ENCODE data around the gene SDHA. TPM values are rescaled to one million over a fixed set of nuclear protein-coding genes. Genes with fewer than 3 reads are reported as not detected.

Gene SDHA
- polyA plus RNA-seq, 3 donors = 55.0 to 98.0 (median 91.5) TPM

GRCh38 chr5:306011-306805, 88.1 kb downstream of the SDHA start:
- WGBS (ENCODE audit: insufficient coverage) = 98% methylated on average over 27 of the region's 28 CpGs
- no peak for DNase-seq
- peaks cover 70% of the 10 kb centered on the region for H4K20me1 ChIP-seq (ENCODE audit: insufficient read depth, low read length)
- Mint-ChIP-seq H3K4me3 (no peak overlapping the region), H3K27me3 (ENCODE audit: low read depth in 3 of 3) (no peaks in the 10 kb centered on the region), H3K4me1 (no peaks in the 10 kb centered on the region), H3K27ac (peak overlapping the region in 1 of 7 donors; percentile 23), H3K9me3 (no peaks in the 10 kb centered on the region), H3K36me3 (peaks cover 60 to 62% of the 10 kb centered on the region in 2 donors)
- H3K27ac ChIP-seq (ENCODE audit: low read depth in 1 of 2, low read length in 2 of 2) = no peak overlapping the region
- no peaks in the 10 kb centered on the region for H3K4me1 ChIP-seq (ENCODE audit: control insufficient read depth in 1 of 2, insufficient read depth in 2 of 2, low read length in 2 of 2)
- H3K4me2 ChIP-seq (replicated peaks; ENCODE audit: extremely low read depth, low read length, poor library complexity, severe bottlenecking) = no peak overlapping the region
- H3K79me2 ChIP-seq (ENCODE audit: insufficient read depth, low read length) = peaks cover 5% of the 10 kb centered on the region
- TF ChIP-seq CTCF (IDR thresholded peaks at IDR 0.05) = no peak
- H3K4me3 ChIP-seq (replicated peaks in 1 of 3; ENCODE audit: low read depth in 2 of 3, low read length in 3 of 3) = no peak overlapping the region
- intact Hi-C loops (cut with micrococcal nuclease) = no loop called here
- H3K27me3 ChIP-seq (ENCODE audit: control insufficient read depth in 2 of 2, insufficient read depth in 2 of 2, low read length in 2 of 2) = no peaks in the 10 kb centered on the region
- no peaks in the 10 kb centered on the region for H3K9me3 ChIP-seq (replicated peaks in 1 of 2; ENCODE audit: control insufficient read depth in 1 of 2, insufficient read depth in 1 of 2, low read length in 2 of 2)
- no peak overlapping the region for H3K9ac ChIP-seq (ENCODE audit: insufficient read depth, low read length, poor library complexity, severe bottlenecking)
- no peak overlapping the region for H2AFZ ChIP-seq (ENCODE audit: insufficient read depth, low read depth, low read length, poor library complexity, severe bottlenecking)
- peaks cover 53 to 64% of the 10 kb centered on the region in 2 donors for H3K36me3 ChIP-seq (replicated peaks in 1 of 2; ENCODE audit: control insufficient read depth in 1 of 2, insufficient read depth in 2 of 2, low read length in 2 of 2)

Other genes starting within 250 kb of the SDHA start
- gene PLEKHG4B, start 126.2 kb upstream of the SDHA start, polyA plus RNA-seq = not detected
- not detected for gene LRRC14B, start 26.8 kb upstream of the SDHA start, polyA plus RNA-seq
- gene CCDC127, start 167 bp upstream of the SDHA start, polyA plus RNA-seq = 1 to 10 TPM in 1 of 3 donors, under 1 TPM in 2; 0.68 to 1.5 (median 0.85) TPM
- 100 to 1,000 TPM; 151 to 219 (median 212) TPM for gene PDCD6, start 53.3 kb downstream of the SDHA start, polyA plus RNA-seq
- under 1 TPM in 2 of 3 donors, not detected in 1; 0.15 TPM for gene AHRR, start 103.4 kb downstream of the SDHA start, polyA plus RNA-seq
- 10 to 100 TPM; 33.2 to 59.7 (median 53.8) TPM for gene EXOC3, start 224.9 kb downstream of the SDHA start, polyA plus RNA-seq

All from CD14-positive monocyte (primary cell).